HG03432 (cell line): ENCODE measurements around the gene CHST1.
A peak's percentile ranks its signal among the peaks of the same experiment; 100 is the strongest.

Experiments
- ATAC-seq: cut with Tn5 transposase; IDR thresholded peaks from one replicate; pipeline ENCODE4 v1.9.1; 2021; ENCODE audit warnings: mild to moderate bottlenecking, moderate library complexity; ENCODE audit not compliant: unreplicated experiment

The CHST1 gene

DNA sequence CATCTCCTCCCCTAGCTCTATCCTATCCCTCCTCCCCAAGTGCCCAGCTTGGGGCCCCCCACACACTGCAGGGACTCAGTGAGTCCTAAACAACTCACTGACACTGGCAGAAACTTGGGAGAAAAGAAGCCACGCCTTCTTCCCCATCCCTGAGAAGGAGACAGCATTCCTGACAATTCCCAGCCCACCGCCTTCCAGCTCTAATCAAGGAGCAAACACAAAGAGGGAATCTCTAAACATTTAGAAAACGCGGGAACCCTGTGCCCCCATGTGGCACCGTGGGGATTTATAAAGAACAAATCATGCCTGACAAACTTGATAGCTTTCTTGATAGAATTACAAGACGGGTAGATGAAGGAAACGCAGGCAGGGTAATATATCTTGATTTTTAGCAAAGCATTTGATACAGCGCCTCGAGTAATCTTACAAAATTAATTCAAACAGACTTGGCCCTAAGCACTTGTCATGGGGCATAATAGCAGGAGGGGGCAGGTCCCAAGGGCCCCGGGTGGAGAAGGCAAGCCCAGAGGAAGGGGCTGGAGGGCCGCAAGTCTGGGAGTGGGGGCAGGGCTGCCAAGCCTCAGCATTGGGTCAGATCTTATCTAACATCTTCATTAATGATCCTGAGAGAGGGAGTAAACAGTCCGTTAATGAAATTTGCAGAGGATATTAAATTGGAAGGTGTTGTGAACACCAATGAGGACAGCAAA, 4.5 kb downstream of the CHST1 start:
- ATAC-seq, result no peak

DNA sequence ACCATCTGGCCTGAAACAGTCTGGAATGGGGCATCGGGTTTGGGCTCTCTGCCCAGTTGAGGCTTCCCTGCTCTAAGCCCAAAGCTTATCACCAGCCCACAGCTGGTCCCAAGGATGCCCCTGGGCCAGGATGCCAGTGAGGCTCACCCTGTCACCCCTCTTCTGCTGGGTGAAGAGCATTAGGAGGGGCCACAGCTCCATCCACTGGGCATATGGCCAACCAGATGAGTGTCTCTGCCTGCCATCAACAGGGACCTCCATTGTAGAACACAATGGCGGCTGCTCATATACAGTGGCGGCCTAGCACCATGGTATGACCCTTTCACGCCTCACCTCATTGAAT, 5.6 kb downstream of the CHST1 start:
- no peak for ATAC-seq

GRCh38 chr11:45659031-45659817, 6.2 kb downstream of the CHST1 start:
- ATAC-seq, result no peak

DNA sequence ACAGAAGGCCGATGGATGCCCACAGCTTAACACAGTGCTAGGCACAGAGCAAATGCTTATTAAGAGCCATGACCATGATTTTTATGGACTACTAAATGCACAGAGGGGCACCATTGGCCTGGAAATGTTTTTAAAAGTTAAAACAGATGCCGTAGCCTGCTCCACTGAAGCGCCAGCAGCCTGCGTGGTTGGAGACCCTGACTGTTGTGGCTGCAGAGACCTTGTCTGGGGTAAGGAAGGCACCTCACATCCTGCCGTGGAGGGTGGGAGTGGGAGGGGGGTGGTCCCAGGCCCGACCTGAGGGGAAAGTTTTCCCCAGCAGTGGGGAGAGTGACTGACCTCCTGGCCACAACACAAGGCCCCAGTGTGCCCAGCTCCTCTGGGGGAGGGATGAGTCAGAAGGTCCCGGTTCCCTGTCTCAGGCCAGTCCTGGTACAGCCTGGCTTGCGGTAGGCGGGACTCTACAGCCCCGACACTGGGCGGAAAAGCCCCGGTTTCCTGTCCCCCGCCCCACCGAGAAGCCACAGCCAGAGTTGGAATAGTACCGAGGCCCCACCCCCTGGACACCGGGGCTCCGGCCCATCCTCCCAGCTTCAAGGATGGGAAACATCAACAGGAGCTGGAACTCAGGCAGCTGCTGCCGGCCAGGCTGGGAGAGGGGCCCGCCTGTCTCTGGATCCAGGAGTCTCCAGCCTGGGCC, 7.0 kb downstream of the CHST1 start:
- ATAC-seq, result no peak

GRCh38 chr11:45657496-45658260, 7.7 kb downstream of the CHST1 start:
- ATAC-seq, result no peak

- no peak for ATAC-seq
Observed at GRCh38 chr11:45655831-45656230, 9.6 kb downstream of the CHST1 start.

DNA sequence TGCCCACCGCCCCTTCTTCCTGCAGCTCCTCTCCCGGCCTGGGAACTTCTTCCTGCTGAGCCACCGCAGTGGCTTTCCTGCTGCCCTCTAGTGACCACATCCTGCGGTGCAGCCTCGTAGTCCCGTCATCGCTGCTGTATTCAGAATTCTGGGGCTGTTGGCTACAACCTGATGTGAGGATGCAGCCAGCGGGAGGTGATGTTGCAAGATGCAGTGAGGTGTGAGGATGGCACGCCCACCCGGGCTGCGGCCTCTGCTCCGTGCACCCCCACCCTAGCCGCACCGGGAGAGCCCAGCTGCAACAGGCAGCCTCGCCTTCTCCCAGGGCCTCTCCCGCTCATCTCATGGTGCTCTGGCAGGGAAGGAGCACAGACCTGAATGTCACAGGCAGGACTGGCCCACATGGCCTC, 10.1 kb downstream of the CHST1 start:
- peak; percentile 52 for ATAC-seq

DNA sequence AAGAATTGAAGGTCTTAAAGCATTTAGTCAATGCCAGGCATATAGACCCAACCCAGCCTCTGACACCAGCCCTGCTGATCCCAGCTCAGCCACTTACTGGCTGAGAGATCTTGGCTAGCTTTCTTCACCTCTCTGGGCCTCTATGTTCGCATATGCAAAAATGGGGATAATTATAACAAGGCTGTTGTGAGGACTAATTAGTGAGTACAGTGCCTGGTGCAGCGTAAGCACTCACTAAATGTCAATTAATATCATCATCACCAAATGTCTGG, 10.5 kb downstream of the CHST1 start:
- ATAC-seq, result no peak

DNA sequence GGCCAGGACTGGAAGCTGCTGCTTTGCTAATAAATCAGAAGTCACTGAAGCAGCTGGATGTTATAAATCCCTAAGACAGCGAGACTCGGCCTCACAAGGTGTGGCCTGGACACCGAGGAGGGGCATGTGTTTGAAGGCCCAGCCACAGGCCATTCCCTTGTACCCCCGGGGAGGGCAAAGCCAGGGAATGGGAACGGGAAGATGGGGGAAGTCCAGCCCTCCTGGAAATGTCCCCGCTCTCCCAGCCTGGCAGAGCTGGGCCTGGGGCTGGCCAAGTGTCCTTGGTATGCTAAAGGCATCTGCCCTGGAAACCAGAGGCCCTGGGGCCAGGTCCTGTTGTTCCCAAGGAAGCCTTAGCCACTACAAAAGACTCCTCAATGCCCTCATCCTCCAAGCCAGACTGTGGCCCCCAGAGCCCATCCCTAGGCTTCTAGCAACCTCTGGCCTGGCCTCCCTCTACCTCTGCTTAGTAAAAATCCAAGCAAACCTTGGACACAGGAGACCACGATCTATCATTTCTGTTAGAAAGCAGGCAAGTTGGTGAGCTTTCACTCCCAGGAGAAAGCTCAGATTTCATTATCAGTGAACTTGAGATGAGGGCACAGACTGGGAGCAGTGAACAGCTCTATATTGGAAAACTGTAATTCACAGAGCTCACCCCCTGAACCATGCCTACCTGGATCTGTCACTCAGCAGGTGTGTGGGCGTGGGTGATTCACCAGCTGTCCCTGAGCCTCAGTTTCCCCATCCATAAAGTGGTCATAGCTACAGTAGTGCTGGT, 11.0 kb downstream of the CHST1 start:
- no peak for ATAC-seq

GRCh38 chr11:45653277-45653676, 12.1 kb downstream of the CHST1 start:
- ATAC-seq, result no peak

- ATAC-seq, result no peak
Observed at GRCh38 chr11:45652781-45653180, 12.6 kb downstream of the CHST1 start.

DNA sequence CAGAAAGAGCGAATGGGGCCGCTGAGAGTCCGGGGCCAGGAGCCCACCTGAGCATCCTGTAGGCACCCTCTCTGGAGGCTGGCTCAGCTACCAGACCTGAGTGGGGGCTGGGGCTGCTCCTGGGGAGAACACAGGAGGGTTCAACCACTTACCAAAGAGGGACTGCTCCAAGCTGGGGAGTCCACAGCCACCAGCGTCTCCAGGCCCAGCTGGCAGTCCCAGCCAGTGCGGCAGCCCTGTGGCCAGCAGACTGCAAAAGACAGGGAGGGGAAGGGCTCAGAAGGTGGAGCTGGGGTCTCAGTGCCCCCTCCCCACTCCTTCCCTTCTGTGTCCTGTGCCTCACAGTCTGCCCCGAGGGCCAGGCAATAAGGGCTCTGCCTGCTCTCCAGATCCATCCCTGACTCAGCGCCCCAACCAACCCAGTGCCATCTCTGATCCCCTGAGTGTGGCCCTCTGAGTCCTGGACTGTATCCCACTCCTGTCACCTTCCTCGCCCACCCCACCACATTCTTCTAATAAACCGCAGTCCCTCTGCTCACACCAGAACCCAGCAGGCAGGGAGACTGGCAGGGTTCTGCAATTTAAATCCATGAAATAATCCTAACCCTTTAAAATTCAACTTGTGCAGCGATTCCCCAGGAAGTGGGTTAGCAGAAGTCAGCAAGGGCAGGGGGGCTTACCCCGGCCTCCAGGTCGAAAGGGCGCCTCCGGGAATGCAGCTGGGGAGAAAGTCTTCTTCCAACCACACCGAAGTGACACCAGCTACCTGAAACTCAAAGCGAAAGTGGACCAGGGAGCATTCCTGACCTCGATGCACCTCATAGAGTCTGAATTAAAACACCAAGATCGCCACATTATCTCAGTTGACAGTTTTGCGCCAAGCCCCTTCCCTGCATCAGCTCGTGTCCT, 13.3 kb downstream of the CHST1 start:
- ATAC-seq, result no peak

DNA sequence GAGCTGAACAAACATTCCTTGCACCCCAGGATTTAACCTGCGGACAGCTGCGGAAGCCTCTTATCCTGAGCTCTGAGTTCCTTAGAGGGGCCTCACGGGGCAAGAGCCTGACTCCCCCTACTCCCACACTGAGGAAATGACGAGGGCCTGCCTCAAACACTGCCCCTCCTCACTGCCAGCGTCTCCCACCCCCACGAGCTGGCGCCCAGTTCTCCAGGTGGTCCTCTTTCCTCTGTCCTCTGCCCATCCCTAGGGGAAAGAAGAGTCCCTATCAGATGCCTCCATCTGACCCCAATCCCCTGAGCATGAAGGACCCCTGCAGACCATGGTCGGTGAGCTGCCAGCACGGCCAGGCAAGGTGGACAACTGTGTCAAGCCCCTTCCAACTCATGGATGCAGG, 14.3 kb downstream of the CHST1 start:
- no peak for ATAC-seq

DNA sequence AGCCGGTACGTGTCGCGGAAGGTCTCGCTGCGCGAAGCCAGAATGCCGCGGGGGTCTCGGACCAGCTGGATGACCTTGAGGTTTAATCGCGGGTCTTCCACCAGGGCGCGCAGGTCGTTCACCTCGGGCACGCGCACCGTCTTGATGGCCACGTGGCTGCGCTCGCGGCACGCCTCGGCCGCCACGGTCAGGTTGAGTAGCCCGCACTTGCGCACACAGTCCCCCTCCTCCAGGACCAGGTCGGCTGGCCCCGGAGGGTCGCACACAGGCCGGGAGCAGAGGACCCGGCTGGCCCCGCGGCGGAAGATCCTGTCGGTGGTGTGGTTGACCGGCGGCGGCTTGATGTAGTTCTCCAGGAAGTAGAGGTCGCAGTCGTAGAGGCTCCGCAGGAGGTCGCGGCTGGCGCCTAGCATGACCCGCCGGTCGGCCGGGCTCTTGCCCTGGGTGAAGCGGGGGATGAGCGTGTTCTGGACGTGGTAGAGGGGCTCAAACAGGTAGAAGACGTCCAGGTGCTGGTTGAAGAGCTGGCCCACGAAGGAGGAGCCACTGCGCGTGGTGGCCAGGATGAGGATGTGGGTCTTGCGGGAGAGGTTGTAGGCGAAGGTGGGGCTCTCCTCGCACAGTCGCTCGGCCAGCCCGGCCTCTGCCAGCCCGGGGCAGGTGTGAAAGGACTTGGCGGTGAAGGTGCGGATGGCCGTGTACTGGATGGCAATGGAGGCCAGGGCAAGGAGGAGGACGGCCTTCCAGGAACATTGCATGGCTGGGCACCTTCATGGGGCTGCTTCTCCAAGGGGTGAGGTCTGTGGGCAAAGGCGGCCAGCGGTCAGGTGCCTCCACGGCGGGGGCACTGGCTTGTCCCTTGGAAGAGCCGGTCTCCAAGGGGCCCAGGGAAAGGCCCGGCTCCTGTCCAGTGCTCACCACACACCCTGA, 15.0 kb downstream of the CHST1 start:
- ATAC-seq, result no peak

GRCh38 chr11:45649544-45650165, 15.8 kb downstream of the CHST1 start:
- ATAC-seq, result no peak

- no peak for ATAC-seq
Observed at GRCh38 chr11:45648931-45649330, 16.5 kb downstream of the CHST1 start.

DNA sequence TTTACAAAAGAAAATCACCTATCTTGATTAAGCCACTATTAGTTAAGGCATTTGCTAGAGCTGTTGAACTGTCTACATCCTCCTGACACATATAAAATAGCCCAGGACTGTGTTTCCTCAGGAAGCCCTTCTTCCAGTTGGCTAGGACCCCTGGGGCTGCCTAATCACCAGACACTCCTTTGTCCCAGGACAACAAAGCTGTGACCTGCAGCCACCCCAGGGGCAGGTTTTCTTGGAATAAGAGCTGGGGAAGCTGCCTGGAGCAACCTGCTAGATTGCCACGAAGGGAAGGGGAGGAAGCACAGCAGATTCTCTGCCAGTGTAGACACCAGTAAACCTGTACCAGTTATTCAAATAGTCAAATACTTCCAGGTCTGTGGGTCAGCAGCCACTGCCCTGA, 17.6 kb downstream of the CHST1 start:
- ATAC-seq, result no peak

- ATAC-seq, result no peak
Observed at GRCh38 chr11:45647329-45647728, 18.1 kb downstream of the CHST1 start.
